HepG2 (cell line): ENCODE results near the gene PDK3. TPM values are rescaled to one million over a fixed set of nuclear protein-coding genes. Genes with fewer than 3 reads are reported as not detected.

Experiments
- ATAC-seq: fragments of 200-7000 bp; cut with Tn5 transposase; 3 replicates; pipeline ENCODE4 v1.9.1; 2020; ENCODE audit warnings: mild to moderate bottlenecking, moderate library complexity
- BruUV-seq: library from RNA; stranded (reverse); fragments of 400-500 nt; replicated peaks from 2 replicates; lab custom pipeline; 2021; lab: Mats Ljungman, UMichigan
- CTCF ChIA-PET: fragments of 300-600 bp; formaldehyde crosslinking; extraction: SDS; loops from one replicate; lab custom pipeline; 2021; ENCODE audit warnings: low total read pairs, inconsistent platforms, low intra/inter-chr PET ratio; lab: Yijun Ruan, JAX
- POLR2A ChIA-PET: fragments of 350-600 bp; sonication (Branson Sonifier 250); formaldehyde crosslinking; loops from one replicate; lab custom pipeline; 2020; ENCODE audit warnings: antibody characterized with exemption, inconsistent platforms; lab: Yijun Ruan, JAX
- DNase-seq: peaks from one replicate; pipeline ENCODE4 v3.0.0-alpha.2; 2015; ENCODE audit warnings: low spot score
- FAIRE-seq: peaks from 3 replicates; lab custom pipeline; 2011; peaks lifted over from hg19 to GRCh38; lab: Jason Lieb, UNC
- H2AFZ ChIP-seq: one replicate; pipeline ENCODE4 v1.6.1; 2011; ENCODE audit warnings: low read length, inconsistent platforms
- H3K27ac ChIP-seq: fragments of 300-600 bp; 3 replicates; pipeline ENCODE4 v1.8.0; 2011; ENCODE audit warnings: mixed run types, mild to moderate bottlenecking, mixed read lengths, low read length, inconsistent platforms; ENCODE audit not compliant: insufficient read depth; ENCODE audit errors: extremely low read length
- H3K27me3 ChIP-seq, 2 experiments: fragments of 200-600 bp in 1 of 2; 2 replicates in 1 of 2; 3 replicates in 1 of 2; pipeline versions ENCODE4 v1.6.0 to v1.8.0; 2011; ENCODE audit warnings: low read length in 2 of 2, mild to moderate bottlenecking in 2 of 2, moderate library complexity in 2 of 2, inconsistent platforms in 1 of 2; ENCODE audit not compliant: insufficient read depth in 2 of 2, control insufficient read depth in 1 of 2
- H3K36me3 ChIP-seq, 2 experiments: fragments of 200-600 bp in 1 of 2; replicated peaks in 1 of 2; 2 replicates in 1 of 2; 3 replicates in 1 of 2; pipeline versions ENCODE4 v1.5.1 to v1.8.0; 2011; ENCODE audit warnings: low read length in 2 of 2, inconsistent platforms in 1 of 2; ENCODE audit not compliant: insufficient read depth in 2 of 2, control insufficient read depth in 1 of 2
- H3K4me1 ChIP-seq: 2 replicates; pipeline ENCODE4 v1.5.1; 2012; ENCODE audit warnings: low read length, inconsistent platforms; ENCODE audit not compliant: insufficient read depth
- H3K4me2 ChIP-seq: 2 replicates; pipeline ENCODE4 v1.6.0; 2011; ENCODE audit warnings: low read depth, low read length, inconsistent platforms
- H3K4me3 ChIP-seq, 3 experiments: fragments of 200-600 bp in 1 of 3; sonication (generic), shearing (Covaris generic) in 1 of 3; replicated peaks in 1 of 3; 2 replicates each; pipeline ENCODE4 v1.5.1; 2011 to 2016; ENCODE audit warnings: low read length in 3 of 3, inconsistent platforms in 2 of 3, low read depth in 2 of 3, mild to moderate bottlenecking in 2 of 3, control low read depth in 1 of 3, mixed read lengths in 1 of 3; ENCODE audit not compliant: insufficient read depth in 1 of 3
- H3K79me2 ChIP-seq: one replicate; pipeline ENCODE4 v1.6.1; 2011; ENCODE audit warnings: low read length, inconsistent platforms; ENCODE audit not compliant: insufficient read depth
- H3K9ac ChIP-seq: 2 replicates; pipeline ENCODE4 v1.6.0; 2011; ENCODE audit warnings: mild to moderate bottlenecking, low read depth, low read length, inconsistent platforms; ENCODE audit not compliant: insufficient read depth
- H3K9me3 ChIP-seq: 2 replicates; pipeline ENCODE4 v1.5.1; 2012; ENCODE audit warnings: mild to moderate bottlenecking, low read length
- H4K20me1 ChIP-seq: 2 replicates; pipeline ENCODE4 v1.6.0; 2011; ENCODE audit warnings: inconsistent platforms, mild to moderate bottlenecking, low read length, moderate library complexity; ENCODE audit not compliant: insufficient read depth
- AKNA ChIP-seq: sonication (generic); formaldehyde crosslinking; IDR thresholded peaks from 2 replicates; pipeline ENCODE4 v1.4.0; 2020; ENCODE audit warnings: missing genetic modification reagents, borderline replicate concordance
- ARNT2 ChIP-seq: sonication (generic); formaldehyde crosslinking; IDR thresholded peaks from 2 replicates; pipeline ENCODE4 v1.8.0; 2022; ENCODE audit warnings: mild to moderate bottlenecking, low read depth, missing genetic modification reagents, moderate library complexity
- ARNTL ChIP-seq: sonication (generic); formaldehyde crosslinking; IDR thresholded peaks from 2 replicates; pipeline ENCODE4 v1.4.0; 2020; ENCODE audit warnings: mild to moderate bottlenecking, missing genetic modification reagents
- ERF ChIP-seq: IDR thresholded peaks from 2 replicates; pipeline ENCODE4 v1.6.1; 2018; ENCODE audit warnings: missing biosample characterization, missing genetic modification reagents
- ZIK1 ChIP-seq: sonication (generic); formaldehyde crosslinking; IDR thresholded peaks from 2 replicates; pipeline ENCODE4 v1.5.0; 2020; ENCODE audit warnings: mild to moderate bottlenecking, low read depth, missing genetic modification reagents, borderline replicate concordance
- ZNF572 ChIP-seq: sonication (generic); formaldehyde crosslinking; IDR thresholded peaks from 2 replicates; pipeline ENCODE4 v1.5.1; 2020; ENCODE audit warnings: mild to moderate bottlenecking, missing genetic modification reagents
- ZNF773 ChIP-seq: sonication (generic); formaldehyde crosslinking; IDR thresholded peaks from 2 replicates; pipeline ENCODE4 v1.4.0; 2020; ENCODE audit warnings: missing genetic modification reagents, borderline replicate concordance
- WGBS: methylation state at CpG from one replicate; pipeline ENCODE4 v1.1.6; 2017; ENCODE audit warnings: low lambda C conversion rate; 5-methylcytosine and 5-hydroxymethylcytosine counted together
- in situ Hi-C: cut with HindIII; loops from 2 replicates; pipeline ENCODE4 v1.10.0; 2017; ENCODE audit warnings: low pct_unique_long_range_greater_than_20kb; ENCODE audit not compliant: extremely low pct_ligation_motif_present
- intact Hi-C: fragments of 100-400 bp; cut with micrococcal nuclease; formaldehyde crosslinking; loops from one replicate; pipeline ENCODE4 v1.10.0; 2022; ENCODE audit not compliant: unreplicated experiment
- polyA plus RNA-seq, 8 experiments: library from polyadenylated mRNA; depleted of rRNA in 3 of 8; stranded (reverse) in 7 of 8; unstranded in 1 of 8; fragments of >200 nt; fragmentation: Illumina TruSeq in 4 of 8; extraction: Trizol in 4 of 8; gene quantifications; 2 replicates each; pipeline versions ENCODE4 v1.2.1 to v1.2.3, GENCODE V29; 2011 to 2016; ENCODE audit warnings: low read depth in 4 of 8, missing spikeins in 1 of 8, mixed read lengths in 1 of 8; ENCODE audit not compliant: insufficient read depth in 1 of 8
- total RNA-seq, 5 experiments: library from RNA; depleted of rRNA; stranded (reverse); fragments of >200 nt; fragmentation: Illumina TruSeq; extraction: Trizol; gene quantifications; 2 replicates each; pipeline ENCODE4 v1.2.3, GENCODE V29; 2016; ENCODE audit warnings: low read depth in 1 of 5
- TF ChIP-seq, protein P1 (sequence below): sonication (generic); formaldehyde crosslinking; IDR thresholded peaks from 2 replicates; pipeline ENCODE4 v1.4.0; 2020; ENCODE audit warnings: mild to moderate bottlenecking, low read depth, missing genetic modification reagents

PDK3 gene
- total and polyA plus RNA-seq, 2 of the 13 experiments (the other 11 are each of a cell fraction or from before 2014, with no cell fraction given), result 9.1 to 10.5 TPM

- no peak for TF ChIP-seq AKNA (CRISPR knock-in tag)
- TF ChIP-seq, all 625 proteins: peak for 0
These were observed 30.0 kb upstream of the PDK3 start (continued) for GRCh38 chrX:24435060-24435459.

DNA sequence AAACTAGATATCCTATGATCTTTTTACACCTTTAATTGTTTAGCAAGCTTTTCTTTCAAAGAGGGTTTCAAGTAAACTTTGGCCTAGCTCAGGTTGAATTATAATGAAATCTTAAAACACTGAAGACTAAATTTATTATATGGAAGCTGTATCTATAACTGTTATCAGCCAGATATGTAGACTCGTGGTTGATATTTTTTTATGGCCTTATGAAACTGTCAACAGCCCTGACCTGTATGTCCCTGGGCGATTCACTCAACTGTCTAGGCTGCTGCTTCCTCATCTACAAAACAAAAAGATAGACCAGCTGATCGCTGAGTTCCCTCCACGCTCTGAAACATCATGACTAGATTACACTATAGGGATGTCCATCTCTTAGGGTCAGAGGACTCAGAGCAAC lies 21.2 kb upstream of the PDK3 start:
- no peak overlapping the region for H3K27ac ChIP-seq
- in situ Hi-C loops, result no loop called here
- no peaks in the 10 kb centered on the region for H3K27me3 ChIP-seq
- no peaks in the 10 kb centered on the region for H3K9me3 ChIP-seq
- TF ChIP-seq, protein P1, sequence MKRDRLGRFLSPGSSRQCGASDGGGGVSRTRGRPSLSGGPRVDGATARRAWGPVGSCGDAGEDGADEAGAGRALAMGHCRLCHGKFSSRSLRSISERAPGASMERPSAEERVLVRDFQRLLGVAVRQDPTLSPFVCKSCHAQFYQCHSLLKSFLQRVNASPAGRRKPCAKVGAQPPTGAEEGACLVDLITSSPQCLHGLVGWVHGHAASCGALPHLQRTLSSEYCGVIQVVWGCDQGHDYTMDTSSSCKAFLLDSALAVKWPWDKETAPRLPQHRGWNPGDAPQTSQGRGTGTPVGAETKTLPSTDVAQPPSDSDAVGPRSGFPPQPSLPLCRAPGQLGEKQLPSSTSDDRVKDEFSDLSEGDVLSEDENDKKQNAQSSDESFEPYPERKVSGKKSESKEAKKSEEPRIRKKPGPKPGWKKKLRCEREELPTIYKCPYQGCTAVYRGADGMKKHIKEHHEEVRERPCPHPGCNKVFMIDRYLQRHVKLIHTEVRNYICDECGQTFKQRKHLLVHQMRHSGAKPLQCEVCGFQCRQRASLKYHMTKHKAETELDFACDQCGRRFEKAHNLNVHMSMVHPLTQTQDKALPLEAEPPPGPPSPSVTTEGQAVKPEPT (CRISPR knock-in tag), result no peak
- no peak for TF ChIP-seq ZNF572
- no peak for TF ChIP-seq ARNT2 (CRISPR knock-in tag)
- no peak for TF ChIP-seq ERF (CRISPR knock-in tag)
- TF ChIP-seq ZNF773 (CRISPR knock-in tag), result no peak
- no peak for TF ChIP-seq ZIK1 (CRISPR knock-in tag)
- no peak for TF ChIP-seq ARNTL (CRISPR knock-in tag)
- peaks cover 7% of the 10 kb centered on the region for H3K4me1 ChIP-seq
- H3K36me3 ChIP-seq, result no peaks in the 10 kb centered on the region
- H3K9ac ChIP-seq, result no peak overlapping the region
- no peak for DNase-seq
- 38% methylated on average over 4 of the region's 4 CpGs for WGBS
- no peak overlapping the region for H3K4me3 ChIP-seq
- no peak for ATAC-seq
- H4K20me1 ChIP-seq, result no peaks in the 10 kb centered on the region
- intact Hi-C loops, result no loop called here
- BruUV-seq, result no TSS peak
- no peak for FAIRE-seq
- POLR2A ChIA-PET, result no interaction called here
- no peaks in the 10 kb centered on the region for H3K79me2 ChIP-seq
- H3K4me2 ChIP-seq, result no peak overlapping the region
- CTCF ChIA-PET, result no interaction called here
- H2AFZ ChIP-seq, result no peak overlapping the region
